Right atrium auricular region (tissue), 2 donors: ENCODE measurements around the gene CDH13. TPM values are rescaled to one million over a fixed set of nuclear protein-coding genes. Genes with fewer than 3 reads are reported as not detected.

Source experiments
- DNase-seq: peaks from one replicate; pipeline ENCODE4 v3.0.0-alpha.2; 2019; ENCODE audit warnings: low spot score
- H3K27ac ChIP-seq, 2 donors: fragments of 200-600 bp; sonication (generic); 1 replicate in 1 of 2; 2 replicates in 1 of 2; pipeline ENCODE4 v1.5.1; 2016 to 2019
- H3K27me3 ChIP-seq, 2 donors: fragments of 200-600 bp; sonication (generic); one replicate each; pipeline versions ENCODE4 v1.5.1 to v1.6.0; 2017 to 2019
- H3K36me3 ChIP-seq: fragments of 200-600 bp; sonication (generic); one replicate; pipeline ENCODE4 v1.5.1; 2016
- H3K4me1 ChIP-seq, 2 donors: fragments of 200-600 bp; sonication (generic); one replicate each; pipeline versions ENCODE4 v1.5.1 to v1.6.0; 2017 to 2019
- H3K4me3 ChIP-seq, 2 donors: fragments of 200-600 bp; sonication (generic); 1 replicate in 1 of 2; 2 replicates in 1 of 2; pipeline ENCODE4 v1.5.1; 2017 to 2019; ENCODE audit warnings: mild to moderate bottlenecking in 1 of 2, moderate library complexity in 1 of 2
- H3K9me3 ChIP-seq, 2 donors: fragments of 200-600 bp; sonication (generic); one replicate each; pipeline ENCODE4 v1.5.1; 2019
- CTCF ChIP-seq, 2 donors: fragments of 200-600 bp; sonication (generic); IDR thresholded peaks; one replicate each; pipeline ENCODE4 v1.5.1; 2019; ENCODE audit warnings: antibody characterized with exemption in 2 of 2
- total RNA-seq, 2 donors: library from RNA; depleted of rRNA; stranded (reverse); fragments of >200 nt; gene quantifications; one replicate each; pipeline ENCODE4 v1.1.0, GENCODE V29; 2016

Gene CDH13
- total RNA-seq, 2 donors from 2014 or later, result 75.4 to 85.9 TPM

- no peak for TF ChIP-seq CTCF (IDR thresholded peaks at IDR 0.05)
- H3K36me3 ChIP-seq, result no peaks in the 10 kb centered on the region
- H3K27ac ChIP-seq, result no peak overlapping the region
- H3K27me3 ChIP-seq, result no peaks in the 10 kb centered on the region
- no peaks in the 10 kb centered on the region for H3K4me1 ChIP-seq
- no peak overlapping the region for H3K4me3 ChIP-seq
- no peak for DNase-seq
- no peaks in the 10 kb centered on the region for H3K9me3 ChIP-seq
Observed at GRCh38 chr16:82788919-82789318, 162.2 kb downstream of the CDH13 start.

GRCh38 chr16:82792693-82793092 is 165.9 kb downstream of the CDH13 start:
- no peak for DNase-seq
- Histone ChIP-seq H3K36me3 (no peaks in the 10 kb centered on the region), H3K4me1 (no peaks in the 10 kb centered on the region), H3K27ac (no peak overlapping the region), H3K27me3 (no peaks in the 10 kb centered on the region), H3K4me3 (no peak overlapping the region), H3K9me3 (no peaks in the 10 kb centered on the region)
- TF ChIP-seq CTCF (IDR thresholded peaks at IDR 0.05), result no peak

GRCh38 chr16:82793528-82794245 is 166.9 kb downstream of the CDH13 start:
- TF ChIP-seq CTCF (IDR thresholded peaks at IDR 0.05), result no peak
- H3K27me3 ChIP-seq, result no peaks in the 10 kb centered on the region

GRCh38 chr16:82796047-82796446 is 169.3 kb downstream of the CDH13 start:
- no peaks in the 10 kb centered on the region for H3K36me3 ChIP-seq
- no peak overlapping the region for H3K27ac ChIP-seq
- H3K27me3 ChIP-seq, result no peaks in the 10 kb centered on the region
- H3K9me3 ChIP-seq, result no peaks in the 10 kb centered on the region
- no peak for DNase-seq
- no peak overlapping the region for H3K4me3 ChIP-seq
- no peaks in the 10 kb centered on the region for H3K4me1 ChIP-seq
- no peak for TF ChIP-seq CTCF (IDR thresholded peaks at IDR 0.05)

More at GRCh38 chr16:82793528-82794245, 166.9 kb downstream of the CDH13 start:
- Histone ChIP-seq H3K4me3 (no peak overlapping the region), H3K9me3 (no peaks in the 10 kb centered on the region), H3K4me1 (no peaks in the 10 kb centered on the region), H3K27ac (no peak overlapping the region), H3K36me3 (no peaks in the 10 kb centered on the region)
- DNase-seq, result no peak

- Histone ChIP-seq H3K4me3 (no peak overlapping the region), H3K27me3 (no peaks in the 10 kb centered on the region), H3K27ac (no peak overlapping the region), H3K36me3 (no peaks in the 10 kb centered on the region), H3K9me3 (no peaks in the 10 kb centered on the region), H3K4me1 (no peaks in the 10 kb centered on the region)
- DNase-seq, result no peak
- no peak for TF ChIP-seq CTCF (IDR thresholded peaks at IDR 0.05)
Observed at GRCh38 chr16:82801361-82801760, 174.6 kb downstream of the CDH13 start.

GRCh38 chr16:82805866-82806265 is 179.1 kb downstream of the CDH13 start:
- Histone ChIP-seq H3K4me3 (no peak overlapping the region), H3K36me3 (no peaks in the 10 kb centered on the region), H3K4me1 (no peaks in the 10 kb centered on the region), H3K27ac (no peak overlapping the region), H3K27me3 (no peaks in the 10 kb centered on the region), H3K9me3 (no peaks in the 10 kb centered on the region)
- no peak for TF ChIP-seq CTCF (IDR thresholded peaks at IDR 0.05)
- no peak for DNase-seq
